Body of pancreas (tissue), 4 donors: ENCODE results near the gene MKNK1. TPM values are rescaled to one million over a fixed set of nuclear protein-coding genes. Genes with fewer than 3 reads are reported as not detected.

ENCODE experiments used
- ATAC-seq: fragments of 150-250 bp; one replicate; pipeline ENCODE4 v1.9.1; 2016
- DNase-seq, 4 donors: peaks; one replicate each; pipeline ENCODE4 v3.0.0-alpha.2; 2019
- H3K27ac ChIP-seq, 4 donors: fragments of 200-600 bp; sonication (generic); 1 replicate in 3 of 4; 2 replicates in 1 of 4; pipeline versions ENCODE4 v1.5.1 to v1.6.1; 2016 to 2019; ENCODE audit warnings: mild to moderate bottlenecking in 1 of 4, mixed read lengths in 1 of 4, moderate library complexity in 1 of 4
- H3K27me3 ChIP-seq, 2 donors: fragments of 200-600 bp; sonication (generic); one replicate each; pipeline ENCODE4 v1.6.0; 2016; ENCODE audit warnings: mild to moderate bottlenecking in 1 of 2
- H3K36me3 ChIP-seq, 2 donors: fragments of 200-600 bp; sonication (generic); replicated peaks in 1 of 2; 2 replicates each; pipeline ENCODE4 v1.5.1; 2016; ENCODE audit warnings: low read depth in 2 of 2; ENCODE audit not compliant: insufficient read depth in 1 of 2
- H3K4me1 ChIP-seq: fragments of 200-600 bp; sonication (generic); one replicate; pipeline ENCODE4 v1.6.0; 2016
- H3K4me3 ChIP-seq, 2 donors: fragments of 200-600 bp; sonication (generic); 1 replicate in 1 of 2; 2 replicates in 1 of 2; pipeline ENCODE4 v1.5.1; 2016 to 2019
- H3K9me3 ChIP-seq, 3 donors: fragments of 200-600 bp; sonication (generic); 1 replicate in 2 of 3; 2 replicates in 1 of 3; pipeline ENCODE4 v1.5.1; 2016
- POLR2A ChIP-seq, 3 donors: fragments of 450-650 bp; IDR thresholded peaks; one replicate each; pipeline ENCODE4 v1.6.1; 2016; ENCODE audit warnings: antibody characterized with exemption in 3 of 3, mild to moderate bottlenecking in 2 of 3
- WGBS, 2 donors: methylation state at CpG; one replicate each; pipeline ENCODE4 v1.1.5; 2017; 5-methylcytosine and 5-hydroxymethylcytosine counted together
- intact Hi-C: fragments of 100-400 bp; cut with DNase I; formaldehyde crosslinking; loops from one replicate; pipeline ENCODE4 v1.15.1; 2023
- total RNA-seq, 2 donors: library from RNA; depleted of rRNA; stranded (reverse); fragments of >200 nt; gene quantifications; one replicate each; pipeline ENCODE4 v1.1.0, GENCODE V29; 2016
- TF ChIP-seq, protein P1 (sequence below), 7 experiments: fragments of 450-650 bp in 4 of 7; fragments of 200-600 bp in 3 of 7; sonication (generic) in 3 of 7; IDR thresholded peaks; one replicate each; pipeline ENCODE4 v1.5.1; 2016 to 2019; ENCODE audit warnings: antibody characterized with exemption in 7 of 7

MKNK1 gene
- total RNA-seq, 2 donors from 2014 or later = 155 to 238 TPM

DNA sequence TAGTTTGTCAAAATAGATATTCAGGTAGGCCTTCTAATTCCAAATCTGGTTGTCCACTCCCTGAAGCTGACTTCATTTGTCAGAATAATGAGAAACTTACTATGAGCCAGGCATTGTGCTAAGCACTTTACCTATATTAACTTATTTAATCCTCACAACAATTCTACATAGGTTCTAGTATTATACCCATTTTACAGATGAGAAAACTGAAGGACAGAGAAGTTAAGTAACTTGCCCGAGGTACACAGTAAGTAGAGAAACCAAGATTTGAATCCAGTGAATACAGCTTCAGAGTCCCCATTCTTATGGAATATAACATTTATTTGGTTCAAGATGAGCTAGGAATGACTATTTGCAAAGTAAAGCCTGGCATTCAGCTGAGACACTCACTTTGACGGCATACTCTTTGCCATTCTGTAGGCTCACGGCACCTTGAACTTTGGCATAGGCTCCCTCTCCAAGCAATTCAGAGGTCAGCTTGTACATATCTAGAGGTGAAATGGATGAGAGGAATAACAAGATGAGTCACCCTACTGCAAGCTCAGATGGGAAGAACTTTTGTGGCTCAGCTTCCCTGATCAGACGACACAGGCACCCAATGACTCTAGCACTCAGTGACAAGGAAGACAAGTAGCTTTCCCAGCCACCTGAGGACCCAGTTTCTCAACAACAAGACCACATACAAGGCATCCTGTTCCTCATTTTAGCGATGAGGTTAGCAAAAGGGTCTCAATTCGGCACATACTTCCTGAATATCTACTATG is 23.7 kb downstream of the MKNK1 start:
- ATAC-seq (no peak), DNase-seq (peak in 1 of 4 donors; percentile 55)
- 77 to 89% methylated on average over 6 of the region's 6 CpGs for whole genome bisulfite sequencing, 2 donors
- Histone ChIP-seq H3K36me3 (peaks cover 4 to 27% of the 10 kb centered on the region in 2 donors), H3K4me3 (no peak overlapping the region), H3K27me3 (no peaks in the 10 kb centered on the region), H3K9me3 (no peaks in the 10 kb centered on the region), H3K4me1 (peaks cover 5% of the 10 kb centered on the region), H3K27ac (peak overlapping the region in 1 of 4 donors; percentile 6)
- intact Hi-C loops = no loop called here
- TF ChIP-seq POLR2A (IDR thresholded peaks at IDR 0.05) = no peak
- TF ChIP-seq, protein P1, sequence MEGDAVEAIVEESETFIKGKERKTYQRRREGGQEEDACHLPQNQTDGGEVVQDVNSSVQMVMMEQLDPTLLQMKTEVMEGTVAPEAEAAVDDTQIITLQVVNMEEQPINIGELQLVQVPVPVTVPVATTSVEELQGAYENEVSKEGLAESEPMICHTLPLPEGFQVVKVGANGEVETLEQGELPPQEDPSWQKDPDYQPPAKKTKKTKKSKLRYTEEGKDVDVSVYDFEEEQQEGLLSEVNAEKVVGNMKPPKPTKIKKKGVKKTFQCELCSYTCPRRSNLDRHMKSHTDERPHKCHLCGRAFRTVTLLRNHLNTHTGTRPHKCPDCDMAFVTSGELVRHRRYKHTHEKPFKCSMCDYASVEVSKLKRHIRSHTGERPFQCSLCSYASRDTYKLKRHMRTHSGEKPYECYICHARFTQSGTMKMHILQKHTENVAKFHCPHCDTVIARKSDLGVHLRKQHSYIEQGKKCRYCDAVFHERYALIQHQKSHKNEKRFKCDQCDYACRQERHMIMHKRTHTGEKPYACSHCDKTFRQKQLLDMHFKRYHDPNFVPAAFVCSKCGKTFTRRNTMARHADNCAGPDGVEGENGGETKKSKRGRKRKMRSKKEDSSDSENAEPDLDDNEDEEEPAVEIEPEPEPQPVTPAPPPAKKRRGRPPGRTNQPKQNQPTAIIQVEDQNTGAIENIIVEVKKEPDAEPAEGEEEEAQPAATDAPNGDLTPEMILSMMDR (IDR thresholded peaks at IDR 0.05) = no peak

DNA sequence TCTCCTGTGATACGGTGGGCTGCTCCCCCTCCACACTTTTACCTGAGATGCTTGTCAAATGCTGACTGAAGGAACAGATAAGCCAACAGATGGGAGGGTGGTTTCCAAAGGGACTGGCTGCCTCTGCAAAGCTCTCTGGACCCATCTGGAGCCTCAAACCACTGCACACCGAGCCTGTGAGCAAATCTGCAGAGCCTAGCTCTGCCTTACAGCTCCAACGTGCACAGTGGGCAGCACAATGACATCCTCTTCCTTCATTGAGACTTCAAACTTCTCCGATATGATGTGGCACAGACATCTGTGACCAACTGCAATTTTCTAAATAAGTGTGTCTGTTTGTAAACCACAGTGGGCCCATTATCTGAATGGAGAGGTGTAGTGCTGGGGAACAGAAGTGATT is 26.4 kb downstream of the MKNK1 start:
- Histone ChIP-seq H3K27me3 (no peaks in the 10 kb centered on the region), H3K4me3 (no peak overlapping the region), H3K9me3 (no peaks in the 10 kb centered on the region), H3K4me1 (peaks cover 17% of the 10 kb centered on the region), H3K27ac (no peak overlapping the region), H3K36me3 (peaks cover 4 to 16% of the 10 kb centered on the region in 2 donors)
- intact Hi-C loops = no loop called here
- DNase-seq (no peak), ATAC-seq (no peak)
- TF ChIP-seq POLR2A (IDR thresholded peaks at IDR 0.05) = no peak
- TF ChIP-seq, protein P1 (IDR thresholded peaks at IDR 0.05) = no peak
- WGBS, 2 donors = 59 to 75% methylated on average over 2 to 4 of the region's 4 CpGs

DNA sequence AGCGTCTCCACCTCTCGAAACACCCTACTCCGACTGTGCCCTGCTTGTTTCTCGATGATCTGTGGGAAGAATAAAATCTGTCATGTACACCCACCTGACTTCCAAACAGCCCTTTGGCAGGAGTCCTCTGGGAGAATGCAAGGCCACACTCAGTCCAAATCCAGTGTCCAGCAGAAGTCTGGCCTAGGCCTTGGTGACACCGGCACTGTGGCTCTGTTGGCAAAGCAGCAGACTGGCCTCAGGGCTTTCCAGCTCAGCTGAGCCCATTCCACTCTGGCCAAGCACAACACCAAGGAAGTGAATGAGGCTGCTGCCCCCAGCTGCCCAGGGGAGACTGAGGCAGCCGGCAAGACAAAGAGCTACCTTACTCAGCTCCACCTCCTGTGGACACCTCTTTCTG is 27.5 kb downstream of the MKNK1 start:
- no peak for DNase-seq
- intact Hi-C loops = no loop called here
- Histone ChIP-seq H3K36me3 (peaks cover 4 to 14% of the 10 kb centered on the region in 2 donors), H3K4me3 (no peak overlapping the region), H3K4me1 (peaks cover 17% of the 10 kb centered on the region), H3K27ac (peak overlapping the region in 1 of 4 donors; percentile 42), H3K9me3 (no peaks in the 10 kb centered on the region), H3K27me3 (no peaks in the 10 kb centered on the region)
- ATAC-seq = peak; percentile 28
- TF ChIP-seq POLR2A (IDR thresholded peaks at IDR 0.05) = no peak
- TF ChIP-seq, protein P1 (IDR thresholded peaks at IDR 0.05) = no peak
- 41 to 44% methylated on average over 6 of the region's 6 CpGs for WGBS, 2 donors

DNA sequence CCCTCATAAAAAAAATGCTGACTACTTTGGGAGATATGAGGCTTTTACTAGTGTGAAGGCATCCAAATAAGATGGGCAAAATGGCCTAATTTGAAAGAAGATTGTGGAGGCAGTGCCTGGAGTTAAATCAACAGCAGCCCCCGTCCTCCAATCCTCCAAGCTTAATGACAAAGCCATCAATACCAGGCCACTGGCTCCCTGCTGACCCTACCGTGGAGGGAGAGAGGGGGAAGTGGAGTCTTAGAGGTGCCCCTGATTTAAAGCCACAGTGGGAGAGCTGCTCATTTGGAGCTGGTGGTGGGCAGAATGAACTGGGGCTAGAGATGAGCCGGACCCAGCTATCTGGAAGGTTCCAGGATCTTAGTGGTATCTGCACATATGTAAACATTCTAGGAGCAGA is 28.3 kb downstream of the MKNK1 start:
- DNase-seq (no peak), ATAC-seq (no peak)
- intact Hi-C loops = no loop called here
- peaks cover under 1 to 12% of the 10 kb centered on the region in 2 donors for H3K36me3 ChIP-seq
- H3K4me3 ChIP-seq = no peak overlapping the region
- H3K9me3 ChIP-seq = no peaks in the 10 kb centered on the region
- no peak overlapping the region for H3K27ac ChIP-seq
- no peaks in the 10 kb centered on the region for H3K27me3 ChIP-seq
- H3K4me1 ChIP-seq = peaks cover 17% of the 10 kb centered on the region
- WGBS, 2 donors = 82 to 84% methylated on average over 3 of the region's 3 CpGs
- TF ChIP-seq, protein P1 (IDR thresholded peaks at IDR 0.05) = no peak
- no peak for TF ChIP-seq POLR2A (IDR thresholded peaks at IDR 0.05)

DNA sequence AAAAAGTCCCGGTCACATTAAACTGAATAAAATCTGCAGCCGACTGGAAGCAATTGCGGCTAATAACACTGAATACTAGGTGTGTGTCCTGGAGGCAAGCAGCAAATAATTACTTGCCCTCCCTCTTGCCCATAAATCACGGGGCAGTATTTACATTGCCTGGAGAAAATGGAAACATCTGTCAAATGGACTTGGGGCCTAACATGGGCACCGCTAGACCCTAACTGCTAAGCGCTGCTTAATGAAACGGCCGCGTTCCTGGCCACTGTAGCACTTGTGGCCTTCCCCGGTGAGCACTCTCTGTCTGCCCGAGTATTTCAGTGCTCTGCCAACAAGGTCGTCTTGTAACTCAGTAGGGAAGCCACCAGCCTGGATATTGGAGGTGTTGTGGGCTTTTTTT is 28.8 kb downstream of the MKNK1 start:
- intact Hi-C loops = no loop called here
- Histone ChIP-seq H3K4me1 (peaks cover 17% of the 10 kb centered on the region), H3K4me3 (no peak overlapping the region), H3K9me3 (no peaks in the 10 kb centered on the region), H3K27me3 (no peaks in the 10 kb centered on the region), H3K36me3 (peaks cover 0 to 9% of the 10 kb centered on the region in 2 donors), H3K27ac (no peak overlapping the region)
- no peak for DNase-seq
- 62 to 74% methylated on average over 12 of the region's 12 CpGs for WGBS, 2 donors
- no peak for ATAC-seq
- TF ChIP-seq, protein P1 (IDR thresholded peaks at IDR 0.05) = no peak
- TF ChIP-seq POLR2A (IDR thresholded peaks at IDR 0.05) = no peak
